NOMO-1 treated with DMSO at 0.1 percent for 48 hours (cell line): ENCODE data around the gene C22orf31.
A peak's percentile ranks its signal among the peaks of the same experiment; 100 is the strongest.

Source experiments
- DNase-seq: peaks from one replicate; lab custom pipeline; 2025; ENCODE audit not compliant: unreplicated experiment; lab: John Stamatoyannopoulos, UW

C22orf31 gene

DNA sequence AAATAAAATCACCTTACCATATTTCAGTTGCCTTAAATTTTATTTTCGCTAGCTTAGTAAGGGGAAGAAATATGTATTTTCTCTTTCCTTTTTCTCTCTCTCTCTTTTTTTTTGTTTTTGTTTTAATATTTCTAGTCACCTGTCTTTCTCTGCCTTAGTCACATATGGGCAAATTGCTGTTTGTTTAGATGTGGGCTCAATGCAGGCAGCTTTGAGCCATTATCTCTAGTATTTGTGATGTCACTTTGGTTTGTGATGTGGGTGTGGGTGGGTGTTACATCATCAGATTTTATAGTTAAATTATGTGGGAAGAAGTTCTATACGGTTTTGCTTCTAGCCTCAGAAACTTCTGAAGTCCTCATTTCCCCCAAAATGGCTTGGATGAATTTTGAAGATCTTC is at the start of gene C22orf31:
Gene C22orf31 (minus strand): TSS at position 59 of the 400 bp plus-strand sequence. CDS start 39 bp downstream, at position 20.
- DNase-seq: no peak

DNA sequence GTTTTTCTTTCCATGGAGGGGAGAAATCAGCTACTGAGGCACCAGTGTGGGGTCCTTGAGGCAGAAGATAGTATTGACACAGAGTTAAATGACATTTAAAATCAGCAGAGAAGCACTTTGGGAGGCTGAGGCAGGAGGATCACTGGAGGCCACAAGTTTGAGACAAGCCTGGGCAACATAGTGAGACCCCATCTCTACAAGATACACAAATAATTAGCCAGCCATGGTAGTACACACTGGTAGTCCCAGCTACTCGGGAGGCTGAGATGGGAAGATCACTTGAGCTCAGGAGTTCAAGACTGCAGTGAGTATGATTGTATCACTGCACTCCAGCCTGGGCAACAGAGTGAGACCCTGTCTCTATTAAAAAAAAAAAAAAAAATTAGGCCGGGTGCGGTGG is 49.3 kb upstream of the C22orf31 start:
- no peak for DNase-seq

DNA sequence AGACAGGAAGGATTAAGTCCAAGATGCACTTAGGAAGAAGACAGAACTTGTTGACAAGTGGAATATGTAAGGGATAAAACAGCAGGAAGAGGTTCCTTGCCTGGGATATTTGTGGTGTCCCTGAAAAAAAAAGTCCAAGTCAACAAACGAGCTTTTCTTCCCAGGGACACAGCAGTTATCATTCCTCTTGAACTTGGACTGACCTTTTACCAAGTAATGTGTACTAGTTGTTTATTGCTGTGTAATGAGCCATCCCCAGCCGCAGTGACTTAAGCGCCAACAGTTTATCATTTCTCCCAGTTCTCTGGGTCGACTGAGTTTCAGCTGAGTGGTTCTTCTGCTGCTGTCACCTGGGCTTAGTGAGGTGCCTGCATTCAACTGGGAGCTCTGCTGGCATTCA is 48.2 kb upstream of the C22orf31 start:
- DNase-seq: no peak

DNA sequence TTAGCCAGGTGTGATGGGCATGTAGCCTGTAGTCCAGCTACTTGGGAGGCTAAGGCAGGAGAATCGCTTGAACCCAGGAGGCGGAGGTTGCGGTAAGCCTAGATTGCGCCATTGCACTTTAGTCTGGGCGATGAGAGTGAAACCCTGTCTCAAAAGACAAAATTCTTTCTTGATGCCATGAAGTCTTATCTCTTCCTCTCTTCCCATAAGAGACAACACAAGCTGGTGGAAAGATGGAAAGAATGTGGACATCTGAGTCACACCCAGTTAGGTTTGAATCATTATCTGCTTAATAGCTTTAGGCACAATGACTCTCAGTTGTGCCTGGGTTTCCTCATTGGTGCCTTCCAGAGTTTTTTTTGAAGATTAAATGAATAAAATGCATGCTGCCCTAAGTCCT is 46.5 kb upstream of the C22orf31 start:
- no peak for DNase-seq

DNA sequence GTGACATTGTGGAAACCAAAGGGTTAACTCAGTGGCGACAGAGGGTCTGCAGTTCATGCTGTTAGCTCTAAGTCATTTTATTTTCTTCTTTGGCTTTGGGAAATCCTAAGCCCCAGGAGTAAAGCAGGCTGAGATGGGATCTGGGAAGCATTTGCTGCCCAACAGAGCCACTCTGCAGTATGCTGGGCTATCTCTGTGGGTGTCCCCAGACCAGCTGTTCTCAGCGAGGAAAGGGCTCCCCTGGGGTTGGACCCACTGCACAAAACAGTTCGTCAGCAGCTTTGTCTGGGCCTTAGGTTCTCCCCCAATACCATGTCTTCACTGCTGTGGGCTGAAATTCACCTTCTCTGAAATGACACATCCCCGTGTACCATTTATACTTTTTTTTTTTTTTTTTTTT is 45.2 kb upstream of the C22orf31 start:
- no peak for DNase-seq

DNA sequence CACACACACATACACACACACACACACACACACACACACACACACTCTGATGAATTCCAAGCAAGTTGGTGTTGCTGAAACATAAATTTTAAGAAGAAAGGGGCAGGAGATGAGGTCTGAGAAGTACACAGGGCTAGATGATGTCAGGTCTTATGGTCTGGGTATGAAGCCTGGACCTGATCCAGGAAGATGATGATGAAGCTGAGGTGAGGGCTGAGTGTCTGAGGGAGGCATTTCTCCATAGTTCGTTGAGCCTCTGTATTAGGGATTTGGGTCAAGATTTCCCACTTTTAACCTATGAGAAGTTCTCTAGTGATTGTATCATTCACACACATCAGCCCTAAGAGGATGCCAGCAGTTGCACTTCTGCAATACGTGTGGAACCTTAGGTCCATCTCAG is 43.8 kb upstream of the C22orf31 start:
- no peak for DNase-seq

DNA sequence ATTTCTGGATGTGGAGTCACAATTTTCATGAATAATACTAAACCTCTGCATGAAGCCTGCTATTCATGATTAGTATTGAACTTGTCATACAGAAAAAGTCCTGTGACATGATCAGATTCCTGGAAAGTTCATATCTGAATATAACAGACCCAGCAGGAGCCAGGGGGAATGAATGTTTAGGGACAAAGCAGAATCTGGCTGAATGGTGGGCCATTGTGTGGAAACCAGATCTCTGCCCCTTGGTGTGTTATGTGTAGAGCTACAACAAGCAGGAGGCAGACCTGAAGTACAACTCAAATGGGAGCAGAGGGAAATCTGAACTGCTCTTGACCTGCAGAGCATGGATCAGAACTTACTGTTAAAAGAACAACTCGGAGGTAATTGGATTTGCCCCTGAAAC is 41.5 kb upstream of the C22orf31 start:
- DNase-seq: no peak

DNA sequence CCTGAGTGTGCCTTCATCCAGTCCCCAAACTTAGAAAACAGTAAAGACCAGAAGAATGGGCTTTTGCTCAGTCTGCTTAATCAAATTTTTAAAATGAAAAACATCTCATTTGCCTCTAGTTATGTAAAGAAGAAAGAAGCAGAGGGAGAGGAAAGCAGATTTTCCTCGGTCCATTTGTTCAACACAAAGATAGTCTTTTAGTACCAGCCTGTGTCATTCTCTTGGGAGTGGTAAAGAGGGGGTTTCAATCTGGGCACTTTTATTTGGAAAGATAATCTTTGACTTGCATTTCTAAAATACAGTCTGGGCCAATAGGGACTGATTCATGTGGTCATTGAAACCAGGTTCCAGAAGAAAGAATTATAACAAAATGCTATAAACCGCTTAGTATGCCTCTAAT is 40.7 kb upstream of the C22orf31 start:
- no peak for DNase-seq

DNA sequence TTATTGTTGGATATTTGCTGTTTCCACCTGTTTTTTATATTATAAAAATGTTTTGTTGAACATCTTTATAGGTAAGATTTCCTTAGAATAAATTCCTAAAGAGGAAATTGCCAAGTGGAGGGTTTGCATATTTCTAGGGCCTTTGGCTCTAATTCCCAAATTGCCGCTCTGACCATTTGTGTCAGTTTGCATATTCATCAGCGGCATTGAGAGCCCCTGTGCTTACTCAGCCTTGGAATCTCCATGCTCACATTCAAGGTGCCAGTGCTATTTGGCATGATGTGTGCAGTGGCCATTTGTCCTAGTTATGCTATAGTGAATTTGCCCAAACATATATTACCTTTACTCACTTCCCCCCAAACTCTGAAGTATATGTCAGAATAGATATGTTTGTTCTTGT is 36.7 kb upstream of the C22orf31 start:
- no peak for DNase-seq

DNA sequence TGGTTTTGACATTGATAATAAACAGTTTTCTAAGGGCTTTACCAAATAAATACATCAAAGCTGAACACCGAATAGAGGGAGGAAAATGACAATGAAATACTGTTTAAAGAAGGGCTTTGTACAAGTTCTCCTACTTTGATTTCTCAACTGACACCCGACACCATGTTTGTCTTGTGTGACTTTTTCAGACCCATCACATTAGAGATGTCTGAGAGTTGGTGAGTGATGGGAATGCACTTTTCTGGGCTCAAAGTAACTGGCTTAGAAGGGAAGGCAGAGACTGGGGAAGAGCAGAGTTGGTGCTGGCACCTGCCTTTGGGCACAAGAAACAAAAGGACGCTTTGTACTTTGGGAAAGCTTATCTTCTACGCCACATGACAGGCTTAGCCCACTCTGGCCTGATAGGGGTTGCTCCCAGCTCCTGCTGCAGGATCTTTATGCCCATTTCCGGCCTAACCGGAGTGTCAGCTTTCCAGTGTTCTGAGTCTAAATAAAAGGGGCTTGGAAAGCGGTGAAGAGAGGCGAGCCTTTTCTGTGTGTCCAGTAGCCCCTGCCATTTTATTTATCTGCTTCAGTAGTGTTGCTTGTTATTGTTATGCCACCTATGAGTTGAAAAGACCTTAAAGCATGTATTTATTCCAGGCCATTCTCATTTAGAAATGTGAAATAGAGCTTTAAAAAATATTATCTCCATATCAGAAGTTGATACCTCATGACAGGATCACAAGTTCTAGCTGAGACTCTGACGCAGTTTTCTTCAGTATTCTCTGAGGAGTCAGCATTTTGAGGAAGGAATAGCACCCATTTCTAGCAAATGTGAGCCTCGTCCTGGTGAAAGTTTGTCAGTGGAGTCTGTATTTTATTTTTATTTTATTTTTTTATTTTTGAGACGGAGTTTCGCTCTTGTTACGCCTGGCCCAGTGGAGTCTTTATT is 35.4 kb upstream of the C22orf31 start:
- DNase-seq: no peak

DNA sequence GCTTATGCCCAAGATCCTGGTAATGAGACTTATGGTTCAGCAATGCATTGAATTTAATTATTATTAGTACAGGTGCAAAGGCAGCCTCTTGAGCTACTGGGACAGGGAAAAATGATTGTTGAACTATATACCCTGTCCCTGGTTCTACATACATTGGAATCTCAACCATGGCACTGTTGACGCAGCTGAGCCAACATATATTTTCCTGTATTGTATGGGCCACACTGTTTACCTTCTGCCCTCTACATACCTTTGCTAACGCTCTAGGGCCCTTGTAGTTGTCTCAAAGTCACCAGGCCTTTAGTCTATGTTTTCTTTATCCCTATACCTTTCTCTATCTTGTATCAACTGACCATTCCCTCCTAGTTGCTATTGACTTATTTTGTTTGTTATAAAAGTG is 33.8 kb upstream of the C22orf31 start:
- no peak for DNase-seq

DNA sequence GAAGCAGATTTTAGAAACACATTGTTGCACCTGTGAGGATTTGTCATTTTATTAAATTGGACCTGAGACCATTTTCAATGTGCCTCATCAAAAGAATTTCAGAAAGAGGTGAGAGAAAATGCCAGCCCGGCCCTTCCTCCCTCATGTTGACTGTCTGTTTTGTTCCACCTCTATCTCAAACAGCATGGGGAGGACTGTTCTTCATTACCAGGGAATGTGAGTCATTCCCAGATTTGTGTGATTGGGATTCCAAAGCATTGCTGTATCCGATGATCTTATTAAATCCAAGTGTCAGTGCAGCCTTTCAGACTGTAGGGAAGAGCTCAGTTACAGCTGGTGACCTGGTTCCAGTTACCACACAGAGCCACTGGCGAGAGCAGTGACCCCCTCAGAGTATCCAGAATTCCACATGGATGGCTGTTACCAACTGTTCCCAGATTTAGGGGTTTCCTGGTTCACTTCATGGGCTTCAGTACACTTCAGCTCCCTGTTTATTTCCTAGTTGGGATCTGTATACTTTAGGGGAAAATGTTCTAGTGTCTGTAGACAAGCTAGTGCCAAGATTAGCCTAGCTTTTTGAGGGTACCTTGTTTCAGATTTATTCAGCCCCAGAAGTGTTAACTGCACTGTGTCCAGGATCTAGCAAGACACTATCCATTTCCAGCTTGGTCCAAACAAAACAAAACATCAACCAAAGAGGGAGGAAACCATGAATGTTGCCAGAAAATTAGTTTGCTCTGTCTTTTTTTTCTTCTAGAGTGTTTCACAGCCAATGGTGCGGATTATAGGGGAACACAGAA is 32.1 kb upstream of the C22orf31 start:
- no peak for DNase-seq

DNA sequence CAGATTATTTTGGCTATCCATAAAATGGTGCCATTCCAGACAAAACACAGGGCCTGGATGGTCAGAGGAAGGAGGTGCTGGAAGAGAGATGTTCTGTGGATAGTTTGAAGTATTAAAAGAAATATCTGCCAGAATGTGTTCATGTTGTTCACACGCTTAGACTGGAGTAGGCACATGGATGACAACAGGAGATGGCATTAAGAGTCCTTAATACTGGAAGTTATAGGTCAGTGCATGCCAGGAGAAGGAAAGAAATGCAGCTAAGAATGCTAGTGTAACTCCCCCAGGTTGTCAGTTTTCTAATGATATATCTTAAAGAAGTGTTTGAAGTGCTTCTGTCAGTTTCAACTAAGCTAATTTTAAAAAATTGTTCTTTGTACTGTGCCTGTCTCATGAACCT is 31.4 kb upstream of the C22orf31 start:
- DNase-seq: no peak

DNA sequence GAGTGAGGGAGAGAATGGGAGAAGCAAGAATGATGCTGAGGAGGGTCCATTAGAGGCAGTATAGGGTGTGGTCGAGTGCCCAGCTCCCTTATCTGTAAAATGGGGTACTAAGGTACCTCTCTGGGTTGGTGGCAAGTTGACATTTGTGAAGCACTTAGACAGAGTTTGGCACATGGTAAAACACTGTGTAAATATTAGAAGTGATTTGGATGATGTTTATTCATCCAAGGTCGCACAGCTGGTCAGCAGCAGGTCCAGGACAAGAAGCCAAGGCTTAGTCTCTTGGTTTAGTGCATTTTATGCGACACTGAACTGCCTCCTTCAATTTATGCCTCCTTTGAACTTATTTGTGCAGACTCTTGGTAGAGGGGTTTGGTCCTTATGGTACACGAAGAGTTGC is 30.6 kb upstream of the C22orf31 start:
- no peak for DNase-seq

DNA sequence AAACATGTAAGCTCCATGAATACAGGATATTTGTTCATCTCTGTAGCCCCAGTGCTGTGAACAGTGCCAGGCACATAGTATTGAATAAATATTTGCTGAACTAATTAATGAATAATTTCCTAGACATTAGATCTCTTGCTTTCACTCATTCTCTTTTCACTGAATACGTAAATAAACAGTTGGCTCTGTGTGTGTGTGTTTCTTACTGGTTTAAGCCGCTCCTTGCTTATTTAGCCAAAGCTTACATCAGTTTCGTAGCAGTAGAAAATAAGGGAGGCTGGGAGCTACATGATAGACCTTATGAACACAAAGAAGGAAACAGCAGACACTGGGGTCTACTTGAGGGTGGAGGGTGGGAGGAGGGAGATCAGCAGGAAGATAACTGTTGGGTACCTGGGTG is 28.4 kb upstream of the C22orf31 start:
- no peak for DNase-seq

DNA sequence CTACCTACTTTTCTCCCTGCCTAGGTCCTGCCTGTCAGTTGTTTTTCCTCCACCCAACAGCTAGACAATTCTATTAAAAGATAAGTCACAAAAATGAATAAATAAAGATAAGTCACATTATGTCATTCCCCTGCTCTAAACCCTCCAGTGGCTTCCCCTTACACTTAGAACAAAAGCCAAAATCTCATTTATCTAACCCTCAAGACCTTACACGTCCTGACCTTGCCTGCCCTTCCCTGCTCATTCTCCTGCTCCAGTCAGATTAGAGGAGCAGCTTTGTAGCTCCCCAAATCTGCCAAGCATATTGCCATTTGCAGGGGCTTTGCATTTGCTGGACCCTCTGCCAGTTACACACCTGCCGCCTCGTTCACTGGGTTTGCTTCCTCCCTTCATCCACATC is 27.9 kb upstream of the C22orf31 start:
- DNase-seq: no peak

DNA sequence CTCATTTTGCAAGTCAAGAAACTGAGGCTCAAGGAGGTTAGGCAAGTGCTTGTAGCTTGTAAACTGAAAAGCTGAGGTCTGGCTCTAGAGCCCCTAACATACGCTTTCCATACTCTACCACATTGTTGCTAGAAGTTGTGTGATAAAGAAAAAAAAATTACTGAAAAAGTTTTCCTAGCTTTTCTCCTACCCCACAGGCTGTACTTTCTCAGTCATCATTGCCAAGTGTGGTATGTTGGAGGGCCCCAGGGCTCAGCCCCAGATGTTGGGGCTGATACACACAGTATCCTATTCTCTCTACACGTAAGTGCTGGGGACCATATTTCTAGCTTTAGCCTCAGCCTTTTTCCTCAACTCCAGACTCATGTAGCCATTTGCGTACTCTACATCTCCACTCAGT is 27.2 kb upstream of the C22orf31 start:
- DNase-seq: no peak

DNA sequence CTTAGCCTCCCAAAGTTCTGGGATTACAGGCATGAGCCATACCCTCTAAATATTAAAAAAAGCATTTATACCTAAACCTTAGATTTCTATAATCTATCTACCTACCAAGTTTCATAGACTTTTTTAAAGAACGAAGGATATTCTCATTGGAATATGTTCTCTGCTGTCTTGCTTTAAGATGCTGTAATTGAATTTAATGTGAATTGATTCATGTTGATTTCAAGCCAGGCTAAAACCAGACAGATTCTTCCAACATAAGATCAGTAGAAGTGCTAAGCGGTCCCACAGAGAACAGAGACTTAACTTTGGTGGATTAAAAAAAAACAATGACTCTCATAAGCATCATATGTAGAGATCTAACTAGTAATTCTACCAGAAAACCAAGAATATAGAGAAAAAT is 25.4 kb upstream of the C22orf31 start:
- DNase-seq: no peak

DNA sequence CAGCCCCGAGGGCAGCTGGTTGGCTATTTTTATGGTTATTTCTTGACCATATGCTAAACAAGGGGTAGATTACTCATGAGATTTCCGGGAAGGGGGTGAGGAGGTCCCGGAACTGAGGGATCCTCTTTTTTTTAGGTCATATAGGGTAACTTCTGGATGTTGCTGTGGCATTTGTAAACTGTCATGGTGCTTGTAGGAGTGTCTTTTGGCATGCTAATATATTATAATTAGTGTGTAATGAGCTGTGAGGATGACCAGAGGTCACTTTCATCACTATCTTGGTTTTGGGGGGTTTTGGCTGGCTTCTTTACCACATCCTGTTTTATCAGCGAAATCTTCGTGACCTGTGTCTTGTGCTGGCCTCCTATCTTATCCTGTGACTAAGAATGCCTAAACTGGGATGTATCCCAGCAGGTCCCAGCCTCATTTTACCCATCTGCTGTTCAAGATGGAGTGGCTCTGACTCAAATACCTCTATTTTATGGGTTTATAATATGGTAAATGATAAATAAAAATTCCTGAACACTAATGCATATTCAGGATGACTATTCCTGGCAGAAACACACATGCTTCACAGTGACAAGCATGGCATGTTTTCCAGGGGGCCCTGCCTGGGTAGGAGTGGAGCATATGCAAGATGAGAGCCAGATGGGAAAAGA is 22.4 kb upstream of the C22orf31 start:
- DNase-seq: peak; percentile 47

DNA sequence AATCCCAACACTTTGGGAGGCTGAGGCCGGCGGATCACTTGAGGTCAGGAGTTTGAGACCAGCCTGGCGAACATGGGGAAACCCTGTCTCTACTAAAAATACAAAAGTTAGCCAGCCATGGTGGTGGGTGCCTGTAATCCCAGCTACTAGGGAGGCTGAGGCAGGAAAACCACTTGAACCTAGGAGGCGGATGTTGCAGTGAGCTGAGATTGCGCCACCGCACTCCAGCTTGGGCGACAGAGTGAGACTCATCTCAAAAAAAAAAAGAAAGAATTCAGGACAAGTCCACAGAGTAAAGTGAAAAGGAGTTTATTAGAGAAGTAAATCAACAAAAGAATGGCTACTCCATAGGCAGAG is 21.9 kb upstream of the C22orf31 start:
- peak; percentile 47 for DNase-seq

DNA sequence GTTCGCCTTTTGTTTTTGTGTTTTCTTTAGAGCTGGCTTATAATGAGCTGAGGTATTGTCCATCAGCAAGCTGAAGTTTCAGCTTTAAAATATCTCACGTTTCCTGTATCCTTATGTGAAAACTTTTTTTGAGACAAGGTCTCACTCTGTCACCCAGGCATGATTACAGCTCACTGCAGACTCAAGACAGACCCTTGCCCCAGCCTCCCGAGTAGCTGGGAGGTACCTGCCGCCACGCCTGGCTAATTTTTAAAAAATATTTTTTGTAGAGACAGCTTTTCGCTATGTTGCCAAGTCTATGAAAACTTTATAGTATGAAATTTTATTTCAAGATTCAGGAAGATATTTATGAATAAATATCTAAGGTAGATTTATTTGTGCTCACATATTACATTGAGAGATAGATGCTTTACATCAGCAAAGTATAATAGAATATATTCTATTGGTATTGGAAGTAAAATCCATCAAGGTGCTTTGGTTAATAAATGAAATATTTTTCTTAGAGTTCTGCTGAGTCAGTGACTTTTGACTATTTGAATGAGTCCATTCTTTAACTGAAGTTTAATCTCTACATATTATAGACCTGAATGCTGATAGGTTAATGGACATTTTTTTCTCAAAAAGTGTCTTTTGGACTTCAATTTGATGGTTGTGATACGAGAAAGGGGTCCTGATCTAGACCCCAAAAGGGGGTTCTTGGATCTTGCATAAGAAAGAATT is 21.4 kb upstream of the C22orf31 start:
- DNase-seq: no peak
